HG02759 (cell line): ENCODE data around the gene PLXNA1.
A peak's percentile ranks its signal among the peaks of the same experiment; 100 is the strongest.

ENCODE experiments used
- ATAC-seq: cut with Tn5 transposase; IDR thresholded peaks from one replicate; pipeline ENCODE4 v1.9.1; 2021; ENCODE audit warnings: mild to moderate bottlenecking, moderate library complexity; ENCODE audit not compliant: unreplicated experiment

Gene PLXNA1

GRCh38 chr3:126965526-126966080 is 17.3 kb upstream of the PLXNA1 start:
- no peak for ATAC-seq

GRCh38 chr3:126967386-126967785 is 15.5 kb upstream of the PLXNA1 start:
- ATAC-seq, result no peak

GRCh38 chr3:126968391-126969390 is 14.2 kb upstream of the PLXNA1 start:
- ATAC-seq, result no peak

- no peak for ATAC-seq
Observed at GRCh38 chr3:126969586-126969985, 13.3 kb upstream of the PLXNA1 start.

GRCh38 chr3:126970101-126970500 is 12.8 kb upstream of the PLXNA1 start:
- ATAC-seq, result no peak

- ATAC-seq, result no peak
Observed at GRCh38 chr3:126970921-126971320, 12.0 kb upstream of the PLXNA1 start.

GRCh38 chr3:126971891-126972351 is 11.0 kb upstream of the PLXNA1 start:
- no peak for ATAC-seq

GRCh38 chr3:126972866-126973265 is 10.0 kb upstream of the PLXNA1 start:
- no peak for ATAC-seq

GRCh38 chr3:126973814-126974213 is 9.1 kb upstream of the PLXNA1 start:
- no peak for ATAC-seq

GRCh38 chr3:126974756-126975155 is 8.2 kb upstream of the PLXNA1 start:
- no peak for ATAC-seq

GRCh38 chr3:126976906-126977305 is 6.0 kb upstream of the PLXNA1 start:
- ATAC-seq, result no peak

GRCh38 chr3:126977821-126978220 is 5.1 kb upstream of the PLXNA1 start:
- ATAC-seq, result no peak

- ATAC-seq, result no peak
Observed at GRCh38 chr3:126978291-126978690, 4.6 kb upstream of the PLXNA1 start.

- ATAC-seq, result no peak
Observed at GRCh38 chr3:126979046-126979628, 3.8 kb upstream of the PLXNA1 start.

GRCh38 chr3:126980266-126980811 is 2.6 kb upstream of the PLXNA1 start:
- no peak for ATAC-seq

GRCh38 chr3:126982126-126982470 is 817 bp upstream of the PLXNA1 start:
- peak; percentile 40 for ATAC-seq

GRCh38 chr3:126983276-126983652 is 349 bp downstream of the PLXNA1 start:
- ATAC-seq, result peak; percentile 14

GRCh38 chr3:126983653-126984390 is 907 bp downstream of the PLXNA1 start:
- ATAC-seq, result no peak

GRCh38 chr3:126984391-126985131 is 1.6 kb downstream of the PLXNA1 start:
- no peak for ATAC-seq
